ENCODE measurements around the gene FAM193A.

The FAM193A gene

DNA sequence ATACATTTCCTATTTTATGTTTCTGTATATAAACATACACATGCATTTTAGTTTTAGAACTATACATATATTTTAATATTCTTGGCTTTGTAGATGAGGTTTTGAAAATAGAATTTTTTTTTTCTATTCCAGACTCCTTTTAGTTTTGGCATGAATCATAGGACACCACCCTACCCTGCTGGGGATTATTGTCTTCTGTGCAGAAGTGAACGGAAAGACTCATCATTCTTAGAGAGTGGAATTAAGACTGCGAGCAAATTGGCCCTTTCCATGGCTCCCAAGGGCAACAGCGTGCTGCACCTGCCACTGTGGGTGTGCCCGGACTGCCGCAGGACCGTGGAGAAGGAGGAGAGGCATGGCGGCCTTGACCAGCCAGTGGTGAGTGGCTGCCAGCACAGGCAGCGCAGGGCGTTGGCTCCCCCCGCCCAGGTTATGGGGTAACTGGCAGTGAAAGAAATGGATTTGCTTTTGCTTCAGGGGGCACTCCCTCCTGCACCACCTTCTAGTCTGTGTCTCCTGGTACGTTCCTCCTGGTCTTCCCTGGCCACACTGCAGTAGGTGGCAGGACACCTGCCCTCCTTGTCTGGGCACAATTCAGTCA, 59.6 kb downstream of the FAM193A start:
- TF ChIP-seq, protein P1, sequence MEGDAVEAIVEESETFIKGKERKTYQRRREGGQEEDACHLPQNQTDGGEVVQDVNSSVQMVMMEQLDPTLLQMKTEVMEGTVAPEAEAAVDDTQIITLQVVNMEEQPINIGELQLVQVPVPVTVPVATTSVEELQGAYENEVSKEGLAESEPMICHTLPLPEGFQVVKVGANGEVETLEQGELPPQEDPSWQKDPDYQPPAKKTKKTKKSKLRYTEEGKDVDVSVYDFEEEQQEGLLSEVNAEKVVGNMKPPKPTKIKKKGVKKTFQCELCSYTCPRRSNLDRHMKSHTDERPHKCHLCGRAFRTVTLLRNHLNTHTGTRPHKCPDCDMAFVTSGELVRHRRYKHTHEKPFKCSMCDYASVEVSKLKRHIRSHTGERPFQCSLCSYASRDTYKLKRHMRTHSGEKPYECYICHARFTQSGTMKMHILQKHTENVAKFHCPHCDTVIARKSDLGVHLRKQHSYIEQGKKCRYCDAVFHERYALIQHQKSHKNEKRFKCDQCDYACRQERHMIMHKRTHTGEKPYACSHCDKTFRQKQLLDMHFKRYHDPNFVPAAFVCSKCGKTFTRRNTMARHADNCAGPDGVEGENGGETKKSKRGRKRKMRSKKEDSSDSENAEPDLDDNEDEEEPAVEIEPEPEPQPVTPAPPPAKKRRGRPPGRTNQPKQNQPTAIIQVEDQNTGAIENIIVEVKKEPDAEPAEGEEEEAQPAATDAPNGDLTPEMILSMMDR (IDR thresholded peaks at IDR 0.05; ENCODE audit: borderline replicate concordance, control extremely low read depth, extremely low read depth, insufficient read depth, missing control alignments), result no peak
- in situ Hi-C loops (cut with MboI; ENCODE audit: low sequenced_read_pairs, unreplicated experiment), result no loop called here

DNA sequence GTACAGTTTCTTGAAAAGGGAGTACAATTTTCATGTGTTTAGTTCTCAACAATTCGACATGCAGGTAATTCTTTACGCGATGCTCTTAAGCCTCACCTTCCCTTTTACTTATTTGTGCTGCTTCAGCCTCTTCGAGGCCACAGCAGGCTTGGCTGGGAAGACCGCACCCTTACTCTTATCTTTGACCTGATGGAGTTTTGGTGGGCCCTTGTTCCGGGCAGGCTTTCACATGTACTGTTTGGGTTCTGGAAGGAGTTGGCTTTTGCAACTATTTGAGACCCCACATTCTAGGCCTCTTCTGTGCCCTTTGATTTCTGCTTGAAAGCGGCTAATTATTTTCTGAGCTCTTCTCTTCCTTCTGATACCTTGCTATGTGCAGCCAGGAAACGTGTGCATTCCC, 60.2 kb downstream of the FAM193A start:
- no peak for DNase-seq (ENCODE audit: low spot score)
- TF ChIP-seq, protein P1 (IDR thresholded peaks at IDR 0.05; ENCODE audit: borderline replicate concordance, control extremely low read depth, extremely low read depth, insufficient read depth, missing control alignments), result no peak
- in situ Hi-C loops (cut with MboI; ENCODE audit: low sequenced_read_pairs, unreplicated experiment), result no loop called here

More for the DNA sequence above, 59.6 kb downstream of the FAM193A start:
- DNase-seq (ENCODE audit: low spot score), result no peak

DNA sequence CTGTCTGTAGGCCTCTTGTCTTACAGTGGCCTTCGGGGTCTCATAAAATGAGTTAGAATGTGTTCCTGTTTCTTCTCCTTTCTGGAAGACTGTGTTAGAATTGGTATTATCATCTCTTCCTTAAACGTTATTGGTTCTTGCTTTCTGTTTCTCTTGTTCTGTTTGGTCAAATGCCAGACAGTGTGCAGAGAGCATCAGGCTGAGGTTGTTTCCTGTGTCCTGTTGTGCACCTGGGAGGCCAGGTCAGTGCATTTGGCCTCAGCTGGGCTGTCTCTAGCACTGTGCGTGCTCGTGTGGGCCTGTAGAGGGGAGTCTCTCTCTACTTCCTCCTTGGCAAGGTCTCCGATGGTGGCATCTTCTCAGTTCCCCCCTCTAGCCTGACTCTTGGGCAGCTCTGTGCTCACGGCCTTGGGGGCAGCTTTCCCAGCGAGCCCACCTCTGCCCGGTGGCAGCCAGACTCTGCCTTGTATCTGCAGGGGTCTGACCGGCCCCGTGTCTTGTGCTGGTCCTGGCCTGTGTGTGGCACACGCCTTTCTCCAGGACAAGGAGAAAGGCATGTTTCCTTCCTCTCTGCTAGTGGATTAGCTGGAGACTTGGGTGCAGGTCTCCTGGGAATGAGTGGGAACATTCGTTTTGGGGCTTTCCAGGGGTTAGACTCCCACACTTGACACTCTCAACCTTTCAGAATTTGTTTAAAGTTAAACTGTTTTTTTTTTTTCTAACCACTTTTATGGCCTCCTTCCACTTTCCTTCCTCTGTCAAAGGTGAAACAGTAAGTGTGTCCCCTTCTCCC, 62.3 kb downstream of the FAM193A start:
- TF ChIP-seq, protein P1 (IDR thresholded peaks at IDR 0.05; ENCODE audit: borderline replicate concordance, control extremely low read depth, extremely low read depth, insufficient read depth, missing control alignments), result peak; percentile 55
- in situ Hi-C loops (cut with MboI; ENCODE audit: low sequenced_read_pairs, unreplicated experiment), result no loop called here
- peak; percentile 76 for DNase-seq (ENCODE audit: low spot score)

DNA sequence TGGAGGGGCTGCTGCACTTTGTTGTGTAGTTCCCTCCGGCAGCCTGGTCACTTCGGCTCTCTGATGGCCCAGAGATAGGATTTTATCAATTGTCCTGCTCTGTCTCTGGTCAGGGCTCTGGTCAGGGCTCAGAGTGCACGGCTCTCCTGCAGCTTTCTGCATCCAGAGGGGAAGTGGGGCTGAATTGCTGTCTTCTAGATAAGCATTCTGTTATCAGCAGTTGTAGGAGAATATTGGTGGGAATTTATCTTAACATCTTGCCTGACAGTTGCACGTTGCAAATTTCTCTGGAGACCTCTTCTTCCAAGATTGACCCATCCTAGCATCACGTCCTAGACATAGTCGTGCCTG, 62.8 kb downstream of the FAM193A start:
- in situ Hi-C loops (cut with MboI; ENCODE audit: low sequenced_read_pairs, unreplicated experiment), result no loop called here
- DNase-seq (ENCODE audit: low spot score), result no peak
- TF ChIP-seq, protein P1 (IDR thresholded peaks at IDR 0.05; ENCODE audit: borderline replicate concordance, control extremely low read depth, extremely low read depth, insufficient read depth, missing control alignments), result no peak

DNA sequence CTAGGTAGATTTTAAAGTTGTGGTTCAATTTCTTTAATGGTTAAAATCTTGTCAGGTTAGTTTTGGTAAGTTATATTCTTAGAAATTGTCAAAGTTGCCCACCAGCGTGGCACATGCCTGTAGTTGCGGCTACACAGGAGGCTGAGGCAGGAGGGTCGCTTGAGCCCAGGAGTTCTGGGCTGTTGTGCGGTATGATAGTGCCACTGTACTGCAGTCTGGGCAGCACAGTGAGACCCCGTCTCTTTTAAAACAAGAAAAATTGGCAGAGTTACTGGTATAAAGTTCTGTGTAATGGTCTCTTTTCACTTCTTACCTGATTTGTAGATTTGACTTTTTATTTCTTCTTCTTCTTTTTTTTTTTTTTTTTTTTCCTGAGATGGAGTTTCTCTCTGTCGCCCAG, 64.4 kb downstream of the FAM193A start:
- no peak for DNase-seq (ENCODE audit: low spot score)
- TF ChIP-seq, protein P1 (IDR thresholded peaks at IDR 0.05; ENCODE audit: borderline replicate concordance, control extremely low read depth, extremely low read depth, insufficient read depth, missing control alignments), result no peak
- in situ Hi-C loops (cut with MboI; ENCODE audit: low sequenced_read_pairs, unreplicated experiment), result no loop called here

DNA sequence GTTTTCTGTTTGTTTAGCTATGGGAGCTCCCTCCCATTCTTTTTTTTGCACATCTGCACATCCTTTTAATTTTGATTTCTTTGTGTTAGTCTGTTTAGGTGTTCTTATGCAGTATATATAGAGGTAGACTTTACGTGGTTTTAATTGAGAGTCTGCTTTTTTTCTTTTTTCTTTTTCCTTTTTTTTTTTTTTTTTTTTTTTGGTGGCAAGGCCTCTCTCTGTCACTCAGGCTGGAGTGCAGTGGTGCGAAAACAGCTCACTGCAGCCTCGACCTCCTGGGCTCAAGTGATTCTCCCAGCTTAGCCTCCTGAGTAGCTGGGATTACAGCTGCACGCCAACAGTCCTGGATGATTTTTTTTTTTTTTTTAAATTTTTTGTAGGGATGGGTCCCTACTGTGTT, 68.2 kb downstream of the FAM193A start:
- no peak for DNase-seq (ENCODE audit: low spot score)
- in situ Hi-C loops (cut with MboI; ENCODE audit: low sequenced_read_pairs, unreplicated experiment), result no loop called here
- TF ChIP-seq, protein P1 (IDR thresholded peaks at IDR 0.05; ENCODE audit: borderline replicate concordance, control extremely low read depth, extremely low read depth, insufficient read depth, missing control alignments), result no peak

Data from GM13976 (cell line).